ENCODE measurements around the gene KRTAP4-8. TPM values are rescaled to one million over a fixed set of nuclear protein-coding genes. Genes with fewer than 3 reads are reported as not detected.

Gene KRTAP4-8
- not detected in 2 replicates for total RNA-seq

GRCh38 chr17:41098042-41098441 is at the start of gene KRTAP4-8:
Gene KRTAP4-8, minus strand, starts transcription at chr17:41098142. Its CDS starts 58 bp downstream, at chr17:41098084.

GRCh38 chr17:41140360-41141131 is 42.6 kb upstream of the KRTAP4-8 start, which contains the start of gene KRTAP4-6:
Gene KRTAP4-6, minus strand, starts transcription at chr17:41140544. Its CDS starts 57 bp downstream, at chr17:41140487.

GRCh38 chr17:41123991-41124371 is 26.0 kb upstream of the KRTAP4-8 start, which contains the start of gene KRTAP4-12:
Gene KRTAP4-12, minus strand, starts transcription at chr17:41124182. Its CDS starts 60 bp downstream, at chr17:41124122.

GRCh38 chr17:41117846-41118386 is 20.0 kb upstream of the KRTAP4-8 start, which contains the start of gene KRTAP4-11:
Gene KRTAP4-11, minus strand, starts transcription at chr17:41118373. Its CDS starts 58 bp downstream, at chr17:41118315.

GRCh38 chr17:41105347-41105746 is 7.4 kb upstream of the KRTAP4-8 start, which contains the start of gene KRTAP4-9:
Gene KRTAP4-9, plus strand, starts transcription at chr17:41105389. Its CDS starts 0 bp downstream, at chr17:41105389.

GRCh38 chr17:41101586-41102259 is 3.8 kb upstream of the KRTAP4-8 start, which contains the start of gene KRTAP4-16:
Gene KRTAP4-16, minus strand, starts transcription at chr17:41102209. Its CDS starts 0 bp downstream, at chr17:41102209.

GRCh38 chr17:41084100-41084856 is 13.7 kb downstream of the KRTAP4-8 start, which contains the start of gene KRTAP4-7:
Gene KRTAP4-7, plus strand, starts transcription at chr17:41084150. Its CDS starts 57 bp downstream, at chr17:41084207.

GRCh38 chr17:41065829-41066624 is 31.9 kb downstream of the KRTAP4-8 start, which contains the start of gene KRTAP2-4:
Gene KRTAP2-4, minus strand, starts transcription at chr17:41065879. Its CDS starts 34 bp downstream, at chr17:41065845.

GRCh38 chr17:41060052-41060604 is 37.8 kb downstream of the KRTAP4-8 start, which contains the start of gene KRTAP2-3:
Gene KRTAP2-3, minus strand, starts transcription at chr17:41060114. Its CDS starts 64 bp downstream, at chr17:41060050.

GRCh38 chr17:41055130-41055529 is 42.8 kb downstream of the KRTAP4-8 start, which contains the start of gene KRTAP2-2:
Gene KRTAP2-2, minus strand, starts transcription at chr17:41055230. Its CDS starts 19 bp downstream, at chr17:41055211.

Other genes starting within 250 kb of the KRTAP4-8 start
- gene KRT12, start 230.9 kb downstream of the KRTAP4-8 start, total RNA-seq, result not detected in 2 replicates
- not detected in 2 replicates for gene KRT20, start 212.9 kb downstream of the KRTAP4-8 start, total RNA-seq
- gene KRT23, start 160.5 kb downstream of the KRTAP4-8 start, total RNA-seq, result 0.34 and 1.7 TPM in 2 replicates
- not detected in 2 replicates for gene KRT39, start 131.2 kb downstream of the KRTAP4-8 start, total RNA-seq
- not detected in 2 replicates for gene KRT40, start 113.8 kb downstream of the KRTAP4-8 start, total RNA-seq
- gene KRTAP3-3, start 104.0 kb downstream of the KRTAP4-8 start, total RNA-seq, result not detected in 2 replicates
- gene KRTAP3-2, start 98.2 kb downstream of the KRTAP4-8 start, total RNA-seq, result not detected in 2 replicates
- gene KRTAP3-1, start 89.0 kb downstream of the KRTAP4-8 start, total RNA-seq, result not detected in 2 replicates
- not detected in 2 replicates for gene KRTAP1-5, start 70.9 kb downstream of the KRTAP4-8 start, total RNA-seq
- not detected in 2 replicates for gene KRTAP1-4, start 67.9 kb downstream of the KRTAP4-8 start, total RNA-seq
- not detected in 2 replicates for gene KRTAP1-3, start 63.3 kb downstream of the KRTAP4-8 start, total RNA-seq
- not detected in 2 replicates for gene KRTAP1-1, start 56.7 kb downstream of the KRTAP4-8 start, total RNA-seq
- not detected in 2 replicates for gene KRTAP2-1, start 50.8 kb downstream of the KRTAP4-8 start, total RNA-seq
- not detected in 2 replicates for gene KRTAP2-2, start 42.9 kb downstream of the KRTAP4-8 start, total RNA-seq
- gene KRTAP2-3, start 38.0 kb downstream of the KRTAP4-8 start, total RNA-seq, result not detected in 2 replicates
- gene KRTAP2-4, start 32.3 kb downstream of the KRTAP4-8 start, total RNA-seq, result not detected in 2 replicates
- gene KRTAP4-7, start 14.0 kb downstream of the KRTAP4-8 start, total RNA-seq, result not detected in 2 replicates
- gene KRTAP4-16, start 4.1 kb upstream of the KRTAP4-8 start, total RNA-seq, result not detected in 2 replicates
- not detected in 2 replicates for gene KRTAP4-9, start 7.2 kb upstream of the KRTAP4-8 start, total RNA-seq
- gene KRTAP4-11, start 20.2 kb upstream of the KRTAP4-8 start, total RNA-seq, result not detected in 2 replicates
- gene KRTAP4-12, start 26.0 kb upstream of the KRTAP4-8 start, total RNA-seq, result not detected in 2 replicates
- not detected in 2 replicates for gene KRTAP4-6, start 42.4 kb upstream of the KRTAP4-8 start, total RNA-seq
- gene KRTAP4-5, start 51.7 kb upstream of the KRTAP4-8 start, total RNA-seq, result not detected in 2 replicates
- gene KRTAP4-4, start 62.6 kb upstream of the KRTAP4-8 start, total RNA-seq, result not detected in 2 replicates
- not detected in 2 replicates for gene KRTAP4-3, start 70.1 kb upstream of the KRTAP4-8 start, total RNA-seq
- not detected in 2 replicates for gene KRTAP4-2, start 80.1 kb upstream of the KRTAP4-8 start, total RNA-seq
- gene KRTAP4-1, start 86.8 kb upstream of the KRTAP4-8 start, total RNA-seq, result not detected in 2 replicates
- not detected in 2 replicates for gene KRTAP9-1, start 91.7 kb upstream of the KRTAP4-8 start, total RNA-seq
- gene KRTAP9-2, start 128.5 kb upstream of the KRTAP4-8 start, total RNA-seq, result not detected in 2 replicates
- gene KRTAP9-3, start 134.3 kb upstream of the KRTAP4-8 start, total RNA-seq, result not detected in 2 replicates
- gene KRTAP9-8, start 139.9 kb upstream of the KRTAP4-8 start, total RNA-seq, result not detected in 2 replicates
- gene KRTAP9-4, start 151.5 kb upstream of the KRTAP4-8 start, total RNA-seq, result not detected in 2 replicates
- gene KRTAP9-9, start 157.2 kb upstream of the KRTAP4-8 start, total RNA-seq, result not detected in 2 replicates
- gene KRTAP9-6, start 167.2 kb upstream of the KRTAP4-8 start, total RNA-seq, result not detected in 2 replicates
- not detected in 2 replicates for gene KRTAP9-7, start 177.6 kb upstream of the KRTAP4-8 start, total RNA-seq
- gene KRTAP29-1, start 204.7 kb upstream of the KRTAP4-8 start, total RNA-seq, result not detected in 2 replicates
- gene KRTAP16-1, start 211.2 kb upstream of the KRTAP4-8 start, total RNA-seq, result not detected in 2 replicates
- gene KRTAP17-1, start 217.6 kb upstream of the KRTAP4-8 start, total RNA-seq, result not detected in 2 replicates